ENCODE measurements around the gene DOCK10.

The DOCK10 gene

DNA sequence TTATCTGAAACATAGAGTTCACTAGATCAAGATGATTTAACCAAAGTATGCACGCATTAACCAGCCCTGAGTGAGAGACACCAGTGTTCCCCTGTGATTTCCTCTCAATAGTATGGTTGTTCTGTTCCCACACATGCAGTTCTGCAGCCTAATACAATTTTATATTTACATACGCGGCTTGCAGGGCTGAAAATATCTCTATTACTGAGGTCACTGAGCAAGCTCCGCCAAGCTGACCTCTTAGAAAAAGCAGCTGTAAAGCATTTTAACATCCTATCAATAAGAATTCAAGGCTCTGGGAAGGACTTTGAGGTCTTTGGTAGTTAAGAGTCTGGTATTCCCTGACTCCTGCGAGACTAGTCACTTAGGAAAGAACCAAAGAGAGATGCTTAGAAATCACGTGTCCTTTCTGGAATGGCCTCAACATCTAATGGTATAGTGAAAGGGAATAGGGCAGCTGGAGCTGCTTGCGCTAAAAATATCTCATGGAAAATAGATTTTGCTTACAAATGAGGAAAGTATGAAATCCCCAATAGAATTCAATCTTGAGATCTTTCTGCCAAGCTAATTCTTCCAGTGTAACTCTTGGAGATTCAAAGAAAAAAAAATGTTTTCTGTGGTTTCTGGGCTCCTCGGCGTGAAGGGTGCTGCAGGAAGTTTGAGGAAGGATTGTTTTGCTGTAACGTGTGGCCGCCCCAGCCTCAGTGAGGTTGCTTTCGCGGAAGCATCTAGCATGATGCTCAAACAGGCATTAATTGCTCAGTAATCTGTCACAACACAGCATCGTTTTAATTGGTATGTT lies 59.2 kb downstream of the DOCK10 start:
- TF ChIP-seq, protein P1, sequence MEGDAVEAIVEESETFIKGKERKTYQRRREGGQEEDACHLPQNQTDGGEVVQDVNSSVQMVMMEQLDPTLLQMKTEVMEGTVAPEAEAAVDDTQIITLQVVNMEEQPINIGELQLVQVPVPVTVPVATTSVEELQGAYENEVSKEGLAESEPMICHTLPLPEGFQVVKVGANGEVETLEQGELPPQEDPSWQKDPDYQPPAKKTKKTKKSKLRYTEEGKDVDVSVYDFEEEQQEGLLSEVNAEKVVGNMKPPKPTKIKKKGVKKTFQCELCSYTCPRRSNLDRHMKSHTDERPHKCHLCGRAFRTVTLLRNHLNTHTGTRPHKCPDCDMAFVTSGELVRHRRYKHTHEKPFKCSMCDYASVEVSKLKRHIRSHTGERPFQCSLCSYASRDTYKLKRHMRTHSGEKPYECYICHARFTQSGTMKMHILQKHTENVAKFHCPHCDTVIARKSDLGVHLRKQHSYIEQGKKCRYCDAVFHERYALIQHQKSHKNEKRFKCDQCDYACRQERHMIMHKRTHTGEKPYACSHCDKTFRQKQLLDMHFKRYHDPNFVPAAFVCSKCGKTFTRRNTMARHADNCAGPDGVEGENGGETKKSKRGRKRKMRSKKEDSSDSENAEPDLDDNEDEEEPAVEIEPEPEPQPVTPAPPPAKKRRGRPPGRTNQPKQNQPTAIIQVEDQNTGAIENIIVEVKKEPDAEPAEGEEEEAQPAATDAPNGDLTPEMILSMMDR (IDR thresholded peaks at IDR 0.05; ENCODE audit: control insufficient read depth, insufficient read depth, low read depth, low read length, missing control alignments) = no peak
- peak overlapping the region; percentile 13 for H3K4me3 ChIP-seq (ENCODE audit: control insufficient read depth, low read depth, low read length)
- no peak for DNase-seq (ENCODE audit: low read depth)

DNA sequence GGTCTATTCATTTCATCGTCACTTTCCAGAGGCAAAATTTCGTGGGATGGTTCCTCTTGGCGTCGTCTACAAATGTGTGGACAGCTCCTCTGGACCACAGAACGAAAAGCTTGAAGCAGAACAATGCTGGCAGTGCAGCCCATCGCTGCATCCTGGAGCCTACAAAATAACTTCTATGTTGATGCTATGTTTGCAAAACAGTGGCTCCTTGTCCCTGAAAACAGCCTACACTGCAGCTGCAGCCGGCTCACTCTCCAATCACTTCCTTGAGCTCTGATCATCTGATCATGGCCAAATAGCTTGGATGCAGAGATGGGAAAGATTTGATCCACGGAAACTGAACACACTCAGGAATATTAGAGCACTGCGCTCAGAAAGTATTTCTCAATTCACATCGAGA lies 60.0 kb downstream of the DOCK10 start:
- no peak overlapping the region for H3K4me3 ChIP-seq (ENCODE audit: control insufficient read depth, low read depth, low read length)
- TF ChIP-seq, protein P1 (IDR thresholded peaks at IDR 0.05; ENCODE audit: control insufficient read depth, insufficient read depth, low read depth, low read length, missing control alignments) = no peak

DNA sequence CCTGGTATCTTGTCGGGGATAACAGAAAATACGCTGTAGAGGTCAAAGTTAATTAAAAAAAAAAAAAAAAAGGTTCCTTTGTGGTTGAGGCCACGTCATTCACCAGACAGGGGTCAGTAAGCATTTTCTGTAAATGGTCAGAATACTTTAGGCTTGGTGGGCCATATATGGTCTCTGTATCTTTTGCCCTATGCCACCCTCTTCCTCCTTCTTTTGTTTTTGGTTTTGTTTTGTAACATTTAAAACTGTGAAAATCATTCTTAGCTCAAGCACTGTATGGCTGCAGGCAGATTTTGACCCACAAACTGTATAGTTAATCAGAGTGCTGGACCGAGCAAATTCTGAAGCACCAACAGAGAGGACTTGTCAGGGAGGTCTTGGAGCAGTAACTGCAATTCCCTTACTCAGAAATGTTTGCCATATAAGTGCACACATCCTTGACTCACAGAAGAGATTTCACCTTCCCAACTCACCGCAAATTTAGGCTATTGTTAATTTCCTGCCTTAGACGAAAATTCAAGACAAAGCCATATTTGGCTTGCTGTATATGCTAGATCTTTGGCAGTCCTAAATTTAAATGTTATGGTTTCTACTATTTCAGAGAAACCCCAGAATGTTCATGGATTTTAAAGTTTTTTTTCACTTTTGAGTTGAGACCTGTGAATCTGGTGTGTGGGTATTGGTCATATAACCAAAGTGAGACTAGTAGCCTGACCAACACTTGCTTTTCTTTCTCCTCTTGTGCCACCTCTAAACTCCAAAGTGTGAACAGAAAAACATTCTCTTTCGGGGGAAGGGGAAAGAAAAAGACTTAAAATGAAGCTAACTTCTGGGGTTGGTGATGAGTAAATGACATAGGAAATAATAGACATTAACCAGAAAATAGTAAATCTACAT lies 65.4 kb downstream of the DOCK10 start:
- DNase-seq (ENCODE audit: low read depth) = no peak
- H3K4me3 ChIP-seq (ENCODE audit: control insufficient read depth, low read depth, low read length) = no peak overlapping the region
- TF ChIP-seq, protein P1 (IDR thresholded peaks at IDR 0.05; ENCODE audit: control insufficient read depth, insufficient read depth, low read depth, low read length, missing control alignments) = no peak

More for the DNA sequence above, 60.0 kb downstream of the DOCK10 start:
- DNase-seq (ENCODE audit: low read depth) = no peak

DNA sequence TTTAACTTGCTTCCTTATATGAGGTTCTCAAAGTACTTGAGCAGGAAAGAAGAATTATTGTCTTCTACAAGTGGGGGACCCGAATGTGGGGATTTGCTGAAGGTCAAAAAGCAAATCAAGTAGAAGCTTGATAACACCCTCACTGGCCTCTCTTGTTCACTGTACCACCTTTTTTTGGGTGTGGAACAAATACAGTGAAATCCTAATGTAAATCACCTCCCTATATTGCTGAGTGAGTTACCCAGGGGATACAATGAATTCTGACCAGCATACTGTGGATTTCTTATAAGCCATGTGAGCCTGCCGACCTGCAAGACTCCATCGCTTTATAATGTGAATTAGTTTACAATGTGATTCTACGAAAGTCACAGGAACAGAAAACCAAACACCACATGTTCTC lies 66.5 kb downstream of the DOCK10 start:
- H3K4me3 ChIP-seq (ENCODE audit: control insufficient read depth, low read depth, low read length) = no peak overlapping the region
- TF ChIP-seq, protein P1 (IDR thresholded peaks at IDR 0.05; ENCODE audit: control insufficient read depth, insufficient read depth, low read depth, low read length, missing control alignments) = no peak

DNA sequence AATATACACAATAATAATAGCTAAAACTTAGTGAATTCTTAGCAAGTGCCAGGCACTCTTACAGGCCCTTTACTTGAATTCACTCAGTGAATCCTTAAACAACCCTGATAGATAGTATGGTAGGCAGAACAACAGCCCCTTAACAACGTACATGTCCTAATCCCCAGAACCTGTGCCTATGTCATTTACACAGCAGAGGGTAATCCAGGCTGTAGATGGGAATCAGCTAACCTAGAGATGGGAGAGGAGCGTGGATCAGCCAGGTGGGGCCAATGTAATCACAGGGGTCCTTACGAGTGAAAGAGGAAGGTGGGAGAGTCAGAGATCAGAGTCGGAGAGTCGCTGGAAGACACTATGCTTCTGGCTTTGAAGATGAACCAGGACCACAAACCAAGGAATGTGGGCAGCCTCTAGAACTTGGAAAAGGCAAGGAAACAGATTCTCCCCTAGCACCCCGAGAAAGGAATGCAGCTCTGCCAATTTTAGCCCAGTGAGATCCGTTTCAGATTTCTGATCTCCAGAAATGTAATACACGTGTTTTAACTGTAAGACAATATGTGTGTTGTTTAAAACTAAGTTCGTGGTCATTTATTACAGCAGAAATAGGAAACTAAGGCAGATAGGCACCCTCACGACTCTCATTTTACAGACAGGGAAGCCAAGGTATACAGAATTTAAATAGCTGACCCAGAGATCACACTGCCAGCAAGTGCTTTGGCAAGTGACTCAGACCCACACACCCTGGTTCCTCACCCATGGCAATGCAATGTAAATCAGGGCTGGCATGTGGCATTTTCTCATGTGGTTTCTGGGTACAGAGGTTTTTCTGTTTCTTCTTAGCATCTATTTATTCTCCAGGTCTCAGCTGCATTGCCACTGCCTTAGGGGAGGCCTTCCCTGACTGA lies 68.9 kb downstream of the DOCK10 start:
- TF ChIP-seq, protein P1 (IDR thresholded peaks at IDR 0.05; ENCODE audit: control insufficient read depth, insufficient read depth, low read depth, low read length, missing control alignments) = no peak
- H3K4me3 ChIP-seq (ENCODE audit: control insufficient read depth, low read depth, low read length) = no peak overlapping the region
- DNase-seq (ENCODE audit: low read depth) = no peak

More for the DNA sequence above, 66.5 kb downstream of the DOCK10 start:
- DNase-seq (ENCODE audit: low read depth) = no peak

DNA sequence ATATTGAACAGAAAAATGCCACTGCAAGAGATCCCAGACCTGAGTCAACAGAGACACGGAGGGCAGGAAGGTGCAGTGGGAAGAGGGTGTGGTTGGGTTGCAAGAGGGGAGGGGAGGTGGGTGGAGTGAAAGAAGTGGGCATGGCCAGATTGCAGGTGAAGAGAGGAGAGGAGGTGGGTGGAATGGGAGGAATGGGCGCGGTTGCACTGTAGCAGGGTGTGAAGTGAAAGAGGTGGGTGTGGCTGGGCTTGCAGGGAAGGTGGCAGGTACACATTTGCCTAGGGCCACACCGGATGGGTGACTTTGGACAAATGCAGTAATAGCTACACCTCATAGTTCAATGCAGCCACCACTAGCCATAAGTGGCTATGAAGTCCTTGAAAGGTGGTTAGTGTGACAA lies 71.1 kb downstream of the DOCK10 start:
- no peak overlapping the region for H3K4me3 ChIP-seq (ENCODE audit: control insufficient read depth, low read depth, low read length)
- TF ChIP-seq, protein P1 (IDR thresholded peaks at IDR 0.05; ENCODE audit: control insufficient read depth, insufficient read depth, low read depth, low read length, missing control alignments) = no peak
- DNase-seq (ENCODE audit: low read depth) = no peak
